H1 (cell line): Measurements from ENCODE around the gene ATP2C1.

Experiments
- CTCF ChIP-seq, 3 experiments: IDR thresholded peaks; 1 replicate in 2 of 3; 2 replicates in 1 of 3; pipeline versions ENCODE4 v1.5.1 to v1.6.1; 2011; ENCODE audit warnings: low read length in 3 of 3, mild to moderate bottlenecking in 3 of 3, inconsistent platforms in 2 of 3, low read depth in 1 of 3, moderate library complexity in 1 of 3; ENCODE audit not compliant: insufficient read depth in 1 of 3; ENCODE audit errors: control extremely low read depth in 1 of 3
- E2F6 ChIP-seq: IDR thresholded peaks from 2 replicates; pipeline ENCODE4 v1.6.1; 2012; ENCODE audit warnings: inconsistent platforms
- RBBP5 ChIP-seq: IDR thresholded peaks from 2 replicates; pipeline ENCODE4 v1.7.1; 2012; ENCODE audit warnings: low read depth, mild to moderate bottlenecking, inconsistent platforms, low read length, moderate library complexity, borderline replicate concordance
- SIN3A ChIP-seq, 2 experiments: IDR thresholded peaks in 1 of 2; conservative IDR thresholded peaks in 1 of 2; 2 replicates each; pipeline ENCODE4 v1.6.1; 2011 to 2012; ENCODE audit warnings: low read length in 2 of 2, improper control_type of control experiment in 1 of 2, low read depth in 1 of 2, mild to moderate bottlenecking in 1 of 2
- YY1 ChIP-seq: IDR thresholded peaks from 2 replicates; pipeline ENCODE4 v1.6.1; 2011; ENCODE audit warnings: low read depth, mild to moderate bottlenecking, low read length

DNA sequence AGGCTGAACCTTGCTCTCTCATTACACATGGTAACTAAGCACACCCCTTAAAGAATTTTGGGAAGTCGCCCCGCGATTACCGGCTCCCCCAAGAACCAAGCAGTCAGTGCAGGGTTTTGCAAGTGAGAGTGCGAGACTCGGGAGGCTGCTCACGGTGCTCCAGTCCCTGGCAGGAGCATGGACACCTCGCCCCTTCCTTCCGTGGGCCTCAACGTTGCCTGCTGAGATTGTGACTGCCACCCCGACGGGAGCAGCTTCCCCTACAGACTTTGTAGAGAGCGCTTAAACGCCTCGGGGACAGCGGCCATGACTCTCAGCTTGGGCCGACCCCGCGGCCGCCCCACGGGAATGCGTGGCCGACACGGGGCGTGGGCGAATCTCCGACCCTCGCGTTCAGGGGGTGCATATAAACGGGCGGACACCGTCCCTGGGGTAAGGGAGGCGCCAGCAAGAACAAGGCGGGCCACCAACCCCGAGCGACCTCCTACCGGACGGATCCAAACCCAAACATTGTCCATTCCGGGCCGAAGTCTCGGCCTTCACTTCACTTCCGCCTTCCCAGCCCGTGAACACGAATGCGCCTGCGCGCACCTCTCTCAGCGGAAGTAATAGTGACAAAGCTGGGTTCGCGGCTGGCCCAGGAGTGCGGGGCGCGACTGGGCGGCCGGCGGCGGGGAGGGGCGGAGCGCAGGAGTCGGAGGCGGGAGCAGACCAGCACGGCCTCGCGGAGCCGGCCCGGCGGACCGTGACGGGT lies at the start of gene ATP2C1:
- TF ChIP-seq E2F6, result no peak
- TF ChIP-seq CTCF (IDR thresholded peaks at IDR 0.05; ENCODE audit: control extremely low read depth in 1 of 3, insufficient read depth in 1 of 3, low read depth in 1 of 3, low read length in 3 of 3), result no peak
- TF ChIP-seq RBBP5, result peak; percentile 99
- TF ChIP-seq YY1, result peak; percentile 69
- TF ChIP-seq SIN3A (conservative IDR thresholded peaks at IDR 0.05 in 1 of 2, IDR thresholded peaks at IDR 0.05 in 1 of 2; ENCODE audit: low read depth in 1 of 2, low read length in 2 of 2), result peak in 1 of 2 experiments; percentile 83; a peak in 1 of 4 replicates
